ENCODE data around the gene CIT. TPM values are rescaled to one million over a fixed set of nuclear protein-coding genes. Genes with fewer than 3 reads are reported as not detected.
"Not testable (repeated sequence)": the region's sequence is repeated elsewhere in the genome, so short reads cannot be mapped to it uniquely, and the experiment has no call there.

Gene CIT
- polyA plus RNA-seq, 3 donors: 0.03 TPM; not detected in 2

DNA sequence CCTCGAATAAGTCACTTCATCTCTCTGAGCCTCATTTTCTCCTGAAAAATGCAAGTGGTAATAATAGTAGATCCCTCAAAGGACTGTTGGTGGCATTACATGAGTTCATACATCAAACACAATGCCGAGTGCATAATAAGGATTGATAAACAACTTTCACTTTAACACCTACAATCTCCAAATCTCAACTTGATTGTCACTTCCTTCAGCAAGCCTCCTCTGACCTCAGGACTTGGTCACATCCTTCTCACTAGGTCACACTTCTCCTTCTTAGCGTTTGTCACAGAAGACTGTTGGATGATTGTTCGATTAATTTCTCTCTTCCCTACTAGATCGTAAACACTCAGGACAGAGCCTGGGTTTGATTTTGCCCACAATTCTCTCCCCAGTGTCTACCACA is 217.0 kb downstream of the CIT start:
- Mint-ChIP-seq H3K9me3 (peaks cover 0 to 4% (median 3%) of the 10 kb centered on the region in 7 donors), H3K36me3 (no peaks in the 10 kb centered on the region), H3K4me1 (peaks cover 8% of the 10 kb centered on the region), H3K27ac (peak overlapping the region; percentile 51 to 80 (median 65)), H3K27me3 (ENCODE audit: low read depth in 3 of 3) (peaks cover 0 to 2% (median 0%) of the 10 kb centered on the region in 3 donors), H3K4me3 (peak overlapping the region; percentile 4 to 22)
- H3K4me3 ChIP-seq (replicated peaks in 1 of 3; ENCODE audit: low read depth in 2 of 3, low read length in 3 of 3): peak overlapping the region in 1 of 3 experiments; percentile 48
- TF ChIP-seq, protein P1, sequence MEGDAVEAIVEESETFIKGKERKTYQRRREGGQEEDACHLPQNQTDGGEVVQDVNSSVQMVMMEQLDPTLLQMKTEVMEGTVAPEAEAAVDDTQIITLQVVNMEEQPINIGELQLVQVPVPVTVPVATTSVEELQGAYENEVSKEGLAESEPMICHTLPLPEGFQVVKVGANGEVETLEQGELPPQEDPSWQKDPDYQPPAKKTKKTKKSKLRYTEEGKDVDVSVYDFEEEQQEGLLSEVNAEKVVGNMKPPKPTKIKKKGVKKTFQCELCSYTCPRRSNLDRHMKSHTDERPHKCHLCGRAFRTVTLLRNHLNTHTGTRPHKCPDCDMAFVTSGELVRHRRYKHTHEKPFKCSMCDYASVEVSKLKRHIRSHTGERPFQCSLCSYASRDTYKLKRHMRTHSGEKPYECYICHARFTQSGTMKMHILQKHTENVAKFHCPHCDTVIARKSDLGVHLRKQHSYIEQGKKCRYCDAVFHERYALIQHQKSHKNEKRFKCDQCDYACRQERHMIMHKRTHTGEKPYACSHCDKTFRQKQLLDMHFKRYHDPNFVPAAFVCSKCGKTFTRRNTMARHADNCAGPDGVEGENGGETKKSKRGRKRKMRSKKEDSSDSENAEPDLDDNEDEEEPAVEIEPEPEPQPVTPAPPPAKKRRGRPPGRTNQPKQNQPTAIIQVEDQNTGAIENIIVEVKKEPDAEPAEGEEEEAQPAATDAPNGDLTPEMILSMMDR (IDR thresholded peaks at IDR 0.05): no peak
- peak overlapping the region in 1 of 2 donors; percentile 73 for H3K27ac ChIP-seq (ENCODE audit: low read depth in 1 of 2, low read length in 2 of 2)
- peaks cover 9 to 11% of the 10 kb centered on the region in 2 donors for H3K4me1 ChIP-seq (ENCODE audit: control insufficient read depth in 1 of 2, insufficient read depth in 2 of 2, low read length in 2 of 2)
- no peaks in the 10 kb centered on the region for H3K79me2 ChIP-seq (ENCODE audit: insufficient read depth, low read length)
- H3K36me3 ChIP-seq (replicated peaks in 1 of 2; ENCODE audit: control insufficient read depth in 1 of 2, insufficient read depth in 2 of 2, low read length in 2 of 2): no peaks in the 10 kb centered on the region
- peak overlapping the region; percentile 37 for H3K4me2 ChIP-seq (replicated peaks; ENCODE audit: extremely low read depth, low read length, poor library complexity, severe bottlenecking)
- H3K27me3 ChIP-seq (ENCODE audit: control insufficient read depth in 2 of 2, insufficient read depth in 2 of 2, low read length in 2 of 2): no peaks in the 10 kb centered on the region
- no peaks in the 10 kb centered on the region for H4K20me1 ChIP-seq (ENCODE audit: insufficient read depth, low read length)
- DNase-seq: peak; percentile 31 to 60 (median 37)
- 0% methylated on average over 1 of the region's 5 CpGs for WGBS (ENCODE audit: insufficient coverage)
- H3K9me3 ChIP-seq (replicated peaks in 1 of 2; ENCODE audit: control insufficient read depth in 1 of 2, insufficient read depth in 1 of 2, low read length in 2 of 2): no peaks in the 10 kb centered on the region
- intact Hi-C loops (cut with micrococcal nuclease): no loop called here
- peak overlapping the region; percentile 67 for H2AFZ ChIP-seq (ENCODE audit: insufficient read depth, low read depth, low read length, poor library complexity, severe bottlenecking)
- H3K9ac ChIP-seq (ENCODE audit: insufficient read depth, low read length, poor library complexity, severe bottlenecking): no peak overlapping the region

DNA sequence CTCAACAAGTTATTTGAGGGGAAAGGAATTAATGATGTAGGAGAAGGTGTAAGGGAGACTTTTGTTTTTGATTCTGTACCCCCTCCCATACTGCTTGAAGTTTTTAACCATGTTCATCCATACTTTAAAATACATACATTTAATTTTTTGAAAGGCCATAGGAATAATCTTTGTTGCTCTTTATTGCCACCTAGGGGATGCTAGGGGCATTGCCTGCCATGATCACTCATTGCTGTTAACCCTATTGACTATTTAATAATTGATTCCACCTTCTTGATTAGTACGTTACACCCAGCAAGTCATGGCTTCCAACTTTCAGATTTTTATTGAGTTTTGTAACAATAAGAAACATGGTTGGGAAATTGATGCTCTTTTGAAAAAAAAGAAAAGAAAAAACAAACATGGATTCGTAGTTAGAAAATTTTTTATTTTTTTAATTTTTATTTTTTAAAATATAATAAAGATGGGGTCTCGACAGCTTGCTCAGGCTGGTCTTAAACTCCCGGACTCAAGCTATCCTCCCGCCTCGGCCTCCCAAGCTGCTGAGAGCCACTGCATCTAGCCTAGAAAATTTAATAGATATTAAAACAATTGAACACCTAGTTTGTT is 217.7 kb downstream of the CIT start:
- Mint-ChIP-seq H3K9me3 (peaks cover 0 to 6% (median 3%) of the 10 kb centered on the region in 7 donors), H3K27ac (peak overlapping the region in 4 of 7 donors; percentile 58 to 80 (median 71)), H3K27me3 (ENCODE audit: low read depth in 3 of 3) (peaks cover 0 to 3% (median 0%) of the 10 kb centered on the region in 3 donors), H3K4me3 (no peak overlapping the region), H3K36me3 (no peaks in the 10 kb centered on the region), H3K4me1 (peaks cover 8% of the 10 kb centered on the region)
- Histone ChIP-seq H3K27ac (ENCODE audit: low read depth in 1 of 2, low read length in 2 of 2) (peak overlapping the region in 1 of 2 donors; percentile 73), H3K79me2 (ENCODE audit: insufficient read depth, low read length) (no peaks in the 10 kb centered on the region), H3K4me3 (replicated peaks in 1 of 3; ENCODE audit: low read depth in 2 of 3, low read length in 3 of 3) (peak overlapping the region in 1 of 3 experiments; percentile 48), H3K4me2 (replicated peaks; ENCODE audit: extremely low read depth, low read length, poor library complexity, severe bottlenecking) (peak overlapping the region; percentile 37), H3K4me1 (ENCODE audit: control insufficient read depth in 1 of 2, insufficient read depth in 2 of 2, low read length in 2 of 2) (peaks cover 9 to 11% of the 10 kb centered on the region in 2 donors), H2AFZ (ENCODE audit: insufficient read depth, low read depth, low read length, poor library complexity, severe bottlenecking) (peak overlapping the region; percentile 67), H3K9me3 (replicated peaks in 1 of 2; ENCODE audit: control insufficient read depth in 1 of 2, insufficient read depth in 1 of 2, low read length in 2 of 2) (no peaks in the 10 kb centered on the region), H4K20me1 (ENCODE audit: insufficient read depth, low read length) (no peaks in the 10 kb centered on the region), H3K9ac (ENCODE audit: insufficient read depth, low read length, poor library complexity, severe bottlenecking) (no peak overlapping the region), H3K27me3 (ENCODE audit: control insufficient read depth in 2 of 2, insufficient read depth in 2 of 2, low read length in 2 of 2) (no peaks in the 10 kb centered on the region), H3K36me3 (replicated peaks in 1 of 2; ENCODE audit: control insufficient read depth in 1 of 2, insufficient read depth in 2 of 2, low read length in 2 of 2) (no peaks in the 10 kb centered on the region)
- intact Hi-C loops (cut with micrococcal nuclease): no loop called here
- no CpG with 5 or more reads among the region's 6 CpGs for WGBS (ENCODE audit: insufficient coverage)
- DNase-seq: peak; percentile 25 to 69 (median 34)
- TF ChIP-seq, protein P1 (IDR thresholded peaks at IDR 0.05): peak; percentile 99

DNA sequence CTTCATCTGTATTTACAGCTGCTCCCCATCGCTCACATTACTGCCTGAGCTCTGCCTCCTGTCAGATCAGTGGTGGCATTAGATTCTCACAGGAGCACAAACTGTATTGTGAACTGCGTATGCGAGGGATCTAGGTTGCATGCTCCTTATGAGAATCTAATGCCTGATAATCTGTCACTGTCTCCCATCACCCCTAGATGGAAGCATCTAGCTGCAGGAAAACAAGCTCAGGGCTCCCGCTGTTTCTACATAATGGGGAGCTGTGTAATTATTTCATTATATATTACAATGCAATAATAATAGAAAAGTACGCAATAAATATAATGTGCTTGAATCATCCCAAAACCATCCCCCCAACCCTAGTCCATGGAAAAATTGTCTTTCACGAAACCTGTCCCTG is 219.0 kb downstream of the CIT start:
- 96% methylated on average over 4 of the region's 6 CpGs for WGBS (ENCODE audit: insufficient coverage)
- H3K27me3 ChIP-seq (ENCODE audit: control insufficient read depth in 2 of 2, insufficient read depth in 2 of 2, low read length in 2 of 2); H3K36me3 ChIP-seq (replicated peaks in 1 of 2; ENCODE audit: control insufficient read depth in 1 of 2, insufficient read depth in 2 of 2, low read length in 2 of 2); H2AFZ ChIP-seq (ENCODE audit: insufficient read depth, low read depth, low read length, poor library complexity, severe bottlenecking); H3K4me3 ChIP-seq (replicated peaks in 1 of 3; ENCODE audit: low read depth in 2 of 3, low read length in 3 of 3); H4K20me1 ChIP-seq (ENCODE audit: insufficient read depth, low read length); H3K9me3 ChIP-seq (replicated peaks in 1 of 2; ENCODE audit: control insufficient read depth in 1 of 2, insufficient read depth in 1 of 2, low read length in 2 of 2); DNase-seq; H3K27ac Mint-ChIP-seq; H3K36me3 Mint-ChIP-seq; H3K4me3 Mint-ChIP-seq; H3K4me1 Mint-ChIP-seq; H3K27ac ChIP-seq (ENCODE audit: low read depth in 1 of 2, low read length in 2 of 2); H3K79me2 ChIP-seq (ENCODE audit: insufficient read depth, low read length); H3K27me3 Mint-ChIP-seq (ENCODE audit: low read depth in 3 of 3); H3K9ac ChIP-seq (ENCODE audit: insufficient read depth, low read length, poor library complexity, severe bottlenecking); intact Hi-C loops (cut with micrococcal nuclease); H3K4me2 ChIP-seq (replicated peaks; ENCODE audit: extremely low read depth, low read length, poor library complexity, severe bottlenecking): not testable (repeated sequence)
- peaks cover 9 to 11% of the 10 kb centered on the region in 2 donors for H3K4me1 ChIP-seq (ENCODE audit: control insufficient read depth in 1 of 2, insufficient read depth in 2 of 2, low read length in 2 of 2)
- peaks cover 0 to 14% (median 5%) of the 10 kb centered on the region in 7 donors for H3K9me3 Mint-ChIP-seq
